Panc1 (cell line): Measurements from ENCODE around the gene CEP120.

Experiments
- CTCF ChIP-seq: fragments of 450-650 bp; IDR thresholded peaks from 2 replicates; pipeline ENCODE4 v1.5.1; 2017; ENCODE audit warnings: mild to moderate bottlenecking
- POLR2AphosphoS5 ChIP-seq: IDR thresholded peaks from 2 replicates; pipeline ENCODE4 v1.6.1; 2012; ENCODE audit warnings: mild to moderate bottlenecking, low read depth, low read length, moderate library complexity

GRCh38 chr5:123455640-123456039 lies 32.4 kb upstream of the CEP120 start:
- no peak; the same call in 1 of the 2 replicates for TF ChIP-seq CTCF
- no peak for TF ChIP-seq POLR2AphosphoS5
